HAP-1 (cell line): ENCODE data around the gene POGK.
"Not testable (repeated sequence)": the region's sequence is repeated elsewhere in the genome, so short reads cannot be mapped to it uniquely, and the experiment has no call there.

Source experiments
- DNase-seq, 2 experiments: peaks; one replicate each; pipeline ENCODE4 v3.0.0-alpha.2; 2016 to 2020; ENCODE audit warnings: low spot score in 2 of 2
- H3K27me3 ChIP-seq: fragments of 250-450 bp; sonication (Bioruptor Pico); 2 replicates; pipeline ENCODE4 v1.5.1; 2020; ENCODE audit warnings: low read depth, mild to moderate bottlenecking, moderate library complexity
- H3K36me3 ChIP-seq: fragments of 250-450 bp; sonication (Bioruptor Pico); replicated peaks from 2 replicates; pipeline ENCODE4 v1.5.1; 2020; ENCODE audit warnings: mild to moderate bottlenecking
- H3K4me1 ChIP-seq: fragments of 250-450 bp; sonication (Bioruptor Pico); 2 replicates; pipeline ENCODE4 v1.5.1; 2020; ENCODE audit warnings: mild to moderate bottlenecking
- H3K4me3 ChIP-seq: fragments of 250-450 bp; sonication (Bioruptor Pico); 2 replicates; pipeline ENCODE4 v1.5.1; 2020; ENCODE audit warnings: mild to moderate bottlenecking, moderate library complexity
- H3K9me3 ChIP-seq: fragments of 250-450 bp; sonication (Bioruptor Pico); 2 replicates; pipeline ENCODE4 v1.5.1; 2020; ENCODE audit warnings: mild to moderate bottlenecking, moderate library complexity
- in situ Hi-C: fragments of 300-500 bp; cut with MboI; formaldehyde crosslinking; loops from 3 replicates; pipeline ENCODE4 v1.14.3; 2020; ENCODE audit warnings: low sequenced_read_pairs, inconsistent platforms, mixed read lengths

POGK gene, protein sequence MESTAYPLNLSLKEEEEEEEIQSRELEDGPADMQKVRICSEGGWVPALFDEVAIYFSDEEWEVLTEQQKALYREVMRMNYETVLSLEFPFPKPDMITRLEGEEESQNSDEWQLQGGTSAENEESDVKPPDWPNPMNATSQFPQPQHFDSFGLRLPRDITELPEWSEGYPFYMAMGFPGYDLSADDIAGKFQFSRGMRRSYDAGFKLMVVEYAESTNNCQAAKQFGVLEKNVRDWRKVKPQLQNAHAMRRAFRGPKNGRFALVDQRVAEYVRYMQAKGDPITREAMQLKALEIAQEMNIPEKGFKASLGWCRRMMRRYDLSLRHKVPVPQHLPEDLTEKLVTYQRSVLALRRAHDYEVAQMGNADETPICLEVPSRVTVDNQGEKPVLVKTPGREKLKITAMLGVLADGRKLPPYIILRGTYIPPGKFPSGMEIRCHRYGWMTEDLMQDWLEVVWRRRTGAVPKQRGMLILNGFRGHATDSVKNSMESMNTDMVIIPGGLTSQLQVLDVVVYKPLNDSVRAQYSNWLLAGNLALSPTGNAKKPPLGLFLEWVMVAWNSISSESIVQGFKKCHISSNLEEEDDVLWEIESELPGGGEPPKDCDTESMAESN

DNA sequence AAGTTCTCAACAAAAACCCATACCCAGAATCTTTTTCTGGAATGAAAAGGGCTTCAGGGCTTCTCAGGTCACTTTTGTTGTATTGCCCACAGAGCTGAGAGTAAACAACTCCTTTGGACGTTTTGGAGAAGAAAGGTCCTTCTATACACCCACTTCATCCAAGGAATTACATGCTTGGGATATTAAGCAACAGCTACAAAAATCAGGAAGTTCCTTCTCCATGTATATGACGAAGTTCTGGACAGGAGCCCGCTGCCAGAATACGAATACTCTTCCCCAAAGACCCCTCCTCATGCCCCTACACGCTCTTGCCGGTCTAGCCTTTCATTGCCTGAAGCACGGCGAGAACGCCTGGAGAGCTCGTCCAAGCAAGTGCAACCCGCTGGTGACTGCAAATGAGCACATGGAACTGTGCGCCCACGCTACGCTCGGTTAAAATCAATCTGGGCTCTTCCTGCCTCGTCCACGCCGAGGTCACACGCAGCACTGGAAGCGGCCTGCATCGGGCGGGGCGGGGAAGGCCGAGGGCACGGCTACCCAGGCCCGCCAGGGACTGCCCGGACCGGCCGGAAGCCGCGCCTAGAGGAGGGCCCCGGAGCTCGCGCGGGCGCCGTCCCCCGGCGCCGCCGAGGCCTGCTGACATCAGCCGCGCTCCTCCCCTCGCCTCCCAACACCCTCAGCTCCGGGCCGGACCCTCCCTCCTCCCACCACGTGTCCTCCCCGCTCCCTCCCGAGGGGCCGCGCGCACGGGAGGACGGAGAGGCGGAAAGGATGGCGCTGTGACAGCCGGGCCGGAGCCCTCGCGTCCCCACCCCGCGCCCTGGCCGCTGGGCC lies at the start of gene POGK:
POGK (plus strand) TSS at position 710 of the 834 bp plus-strand sequence. CDS start 1,482 bp downstream, outside the sequence.
- peaks cover 33% of the 10 kb centered on the region for H3K36me3 ChIP-seq
- DNase-seq, result peak; percentile 74 to 91
- H3K9me3 ChIP-seq, result no peaks in the 10 kb centered on the region
- in situ Hi-C loops, result no loop called here
- H3K4me1 ChIP-seq, result peaks cover 20% of the 10 kb centered on the region
- peak within 1 kb of the TSS; percentile 50 for H3K4me3 ChIP-seq
- peaks cover 5% of the 10 kb centered on the region; the same call in 1 of the 2 replicates for H3K27me3 ChIP-seq

DNA sequence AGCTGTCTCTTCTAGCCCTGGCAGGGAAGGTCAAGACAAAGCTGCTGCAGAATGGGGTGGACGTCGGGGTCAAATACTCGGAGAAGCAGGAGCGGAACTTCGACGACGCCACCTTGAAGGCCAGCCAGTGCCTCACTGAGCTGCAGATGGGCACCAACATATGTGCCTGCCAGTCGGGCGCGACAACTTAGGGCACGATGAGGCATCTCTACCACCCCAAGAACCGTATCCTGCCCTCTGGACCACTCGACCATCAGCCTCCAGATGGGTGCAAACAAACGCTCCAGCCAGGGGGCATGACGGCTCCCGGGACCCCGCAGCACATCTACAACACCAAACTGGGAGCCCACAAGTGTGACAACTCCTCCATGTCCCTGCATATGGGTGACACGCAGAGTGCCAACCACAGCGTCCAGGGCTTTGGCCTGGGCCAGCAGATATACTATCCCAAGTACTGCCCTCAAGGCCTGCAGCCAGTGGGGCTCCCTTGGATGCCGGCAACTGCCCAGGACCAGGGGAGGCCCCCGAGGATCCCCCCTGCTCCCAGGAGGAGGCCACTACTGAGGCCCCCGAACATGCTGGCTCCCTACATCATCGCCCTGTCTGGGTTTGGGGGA lies 42.5 kb upstream of the POGK start:
- no peaks in the 10 kb centered on the region for H3K36me3 ChIP-seq
- no peak for DNase-seq
- in situ Hi-C loops, result no loop called here

DNA sequence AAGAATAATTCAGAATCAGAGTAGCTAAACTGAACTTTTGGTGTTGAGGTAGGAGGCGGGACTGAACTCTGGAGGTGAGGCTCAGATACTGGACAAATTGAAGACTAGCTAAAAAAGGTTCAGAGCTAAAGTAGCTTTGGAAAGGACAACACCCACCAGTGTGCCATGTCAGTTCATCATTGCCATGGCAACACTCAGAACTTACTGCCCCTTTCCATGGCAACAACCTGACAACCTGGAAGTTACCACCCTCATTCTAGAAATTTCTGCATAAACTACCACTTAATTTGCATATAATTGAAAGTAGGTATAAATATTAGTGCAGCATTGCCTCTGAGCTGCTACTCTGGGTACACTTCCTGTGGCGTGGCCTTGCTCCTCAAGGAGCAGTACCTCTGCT lies 30.3 kb upstream of the POGK start:
- H3K4me3 ChIP-seq, result no peak overlapping the region
- H3K27me3 ChIP-seq, result no peaks in the 10 kb centered on the region
- no peak for DNase-seq
- no peaks in the 10 kb centered on the region for H3K9me3 ChIP-seq
- no peaks in the 10 kb centered on the region; the same call in 1 of the 2 replicates for H3K4me1 ChIP-seq
- in situ Hi-C loops, result no loop called here
- no peaks in the 10 kb centered on the region for H3K36me3 ChIP-seq

More for the DNA sequence above, 42.5 kb upstream of the POGK start:
- no peak overlapping the region for H3K4me3 ChIP-seq
- H3K4me1 ChIP-seq, result no peaks in the 10 kb centered on the region
- H3K9me3 ChIP-seq, result no peaks in the 10 kb centered on the region
- no peaks in the 10 kb centered on the region for H3K27me3 ChIP-seq

DNA sequence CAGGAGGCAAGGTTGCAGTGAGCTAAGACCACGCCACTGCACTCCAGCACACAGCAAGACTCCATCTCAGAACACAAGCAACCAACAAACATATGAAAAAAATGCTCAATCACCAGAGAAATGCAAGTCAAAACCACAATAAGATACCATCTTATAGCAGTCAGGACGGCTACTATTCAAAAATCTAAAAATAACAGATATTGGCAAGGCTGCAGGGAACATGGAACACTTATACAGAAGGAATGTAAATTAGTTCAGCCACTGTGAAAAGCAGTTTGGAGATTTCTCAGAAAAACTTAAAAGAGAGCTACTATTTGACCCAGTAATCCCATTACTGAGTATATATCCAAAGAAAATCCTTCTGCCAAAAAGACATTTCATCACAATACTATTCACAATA lies 27.6 kb upstream of the POGK start:
- no peaks in the 10 kb centered on the region for H3K9me3 ChIP-seq
- no peak for DNase-seq
- in situ Hi-C loops, result no loop called here
- H3K4me1 ChIP-seq, result no peaks in the 10 kb centered on the region; the same call in 1 of the 2 replicates
- no peaks in the 10 kb centered on the region for H3K27me3 ChIP-seq
- no peaks in the 10 kb centered on the region for H3K36me3 ChIP-seq
- no peak overlapping the region for H3K4me3 ChIP-seq

DNA sequence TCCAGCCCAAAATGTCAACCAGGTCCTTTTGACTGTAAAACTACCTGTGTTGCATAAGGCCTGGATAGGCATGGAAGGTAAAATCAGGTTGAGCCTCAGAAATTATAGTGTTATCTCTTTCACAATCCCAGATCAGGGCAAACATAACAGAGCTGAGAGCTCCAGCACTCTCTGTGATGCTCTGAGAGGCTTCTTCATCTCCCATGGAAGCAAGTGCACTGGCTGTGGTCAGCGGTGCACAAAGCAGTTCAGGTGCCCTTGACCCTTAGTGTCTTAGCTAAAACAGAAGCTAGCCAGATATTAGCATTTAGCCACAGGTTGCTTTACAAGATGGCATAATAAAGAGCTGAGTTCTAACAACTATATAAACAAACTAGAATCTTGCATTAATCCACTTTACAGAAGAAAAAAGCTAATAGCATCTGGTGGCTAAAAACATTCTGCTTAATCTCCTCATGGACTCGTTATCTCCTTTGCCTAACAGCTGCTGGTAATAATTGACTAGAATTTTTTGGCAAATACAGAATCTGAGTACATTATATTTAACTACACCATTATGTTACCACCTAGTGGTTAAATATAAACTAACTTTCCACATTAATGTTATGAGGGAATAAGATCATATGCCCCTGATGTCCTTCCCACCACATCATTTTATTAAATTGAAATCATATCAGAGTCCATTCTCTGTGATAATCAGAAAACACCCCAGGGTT lies 25.6 kb upstream of the POGK start:
- Histone ChIP-seq H3K4me1 (no peaks in the 10 kb centered on the region), H3K9me3 (no peaks in the 10 kb centered on the region), H3K27me3 (no peaks in the 10 kb centered on the region), H3K4me3 (no peak overlapping the region), H3K36me3 (no peaks in the 10 kb centered on the region)
- no peak for DNase-seq
- in situ Hi-C loops, result no loop called here

DNA sequence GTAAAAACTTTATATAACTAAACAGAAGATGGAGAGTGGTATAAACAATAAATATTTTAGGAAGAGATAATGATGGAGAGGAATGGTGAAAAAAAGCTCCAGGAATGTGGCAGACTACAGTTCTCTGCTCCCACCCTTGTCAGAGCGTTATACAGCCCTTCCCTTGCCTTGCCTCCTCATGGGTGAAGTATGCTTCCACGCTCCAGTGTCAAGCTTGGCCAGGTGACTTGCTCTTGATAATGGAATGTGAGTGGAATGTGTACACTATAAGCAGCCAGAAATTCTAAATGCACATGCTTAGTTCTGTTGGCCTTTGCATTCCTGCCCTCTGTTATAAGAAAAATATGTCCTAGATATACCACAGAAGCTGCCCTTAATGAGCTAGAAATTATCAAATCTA lies 24.7 kb upstream of the POGK start:
- no peak overlapping the region for H3K4me3 ChIP-seq
- H3K4me1 ChIP-seq, result no peaks in the 10 kb centered on the region
- H3K36me3 ChIP-seq, result no peaks in the 10 kb centered on the region
- no peaks in the 10 kb centered on the region for H3K9me3 ChIP-seq
- no peaks in the 10 kb centered on the region for H3K27me3 ChIP-seq
- DNase-seq, result no peak
- in situ Hi-C loops, result no loop called here

DNA sequence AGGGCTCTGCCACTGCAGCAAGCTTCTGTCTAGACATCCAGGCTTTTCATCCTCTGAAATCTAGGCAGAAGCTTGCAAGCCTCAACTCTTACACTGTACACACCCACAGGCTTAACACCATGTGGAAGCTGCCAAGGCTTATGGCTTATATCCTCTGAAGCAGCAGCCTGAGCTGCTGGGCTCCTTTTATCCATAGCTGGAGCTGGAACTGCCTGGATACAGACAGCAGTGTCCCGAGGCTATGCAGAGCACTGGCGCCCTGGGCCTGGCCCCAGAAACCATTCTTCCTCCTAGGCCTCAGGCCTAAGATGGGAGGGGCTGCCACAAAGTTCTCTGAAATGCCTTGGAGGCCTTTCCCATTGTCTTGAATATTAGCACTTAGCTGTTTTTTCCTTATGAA lies 19.3 kb upstream of the POGK start:
- Histone ChIP-seq H3K4me3 (no peak overlapping the region), H3K4me1 (no peaks in the 10 kb centered on the region), H3K36me3 (no peaks in the 10 kb centered on the region), H3K27me3 (no peaks in the 10 kb centered on the region), H3K9me3 (no peaks in the 10 kb centered on the region)
- no peak for DNase-seq
- in situ Hi-C loops, result no loop called here

DNA sequence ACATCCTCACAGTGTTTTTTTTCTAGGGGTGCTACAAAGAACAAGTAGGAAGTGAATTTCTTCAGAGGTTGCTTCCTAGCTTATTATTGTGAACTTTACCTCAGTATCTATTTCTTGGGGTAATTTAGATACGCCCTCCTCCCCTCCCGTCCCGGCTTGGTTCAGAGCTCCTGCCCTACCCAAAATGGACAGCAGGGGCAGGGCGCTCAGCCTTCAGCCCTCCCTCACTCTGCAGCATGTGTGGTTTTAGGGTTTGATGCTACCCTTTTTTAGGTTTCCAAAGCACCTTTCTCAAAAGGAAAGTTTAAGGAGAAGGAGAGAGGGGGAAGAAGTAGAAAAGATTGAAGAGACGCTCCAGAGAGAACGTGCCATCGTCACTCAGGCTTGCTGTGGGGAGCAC lies 16.9 kb upstream of the POGK start:
- Histone ChIP-seq H3K27me3 (no peaks in the 10 kb centered on the region), H3K36me3 (no peaks in the 10 kb centered on the region), H3K4me1 (no peaks in the 10 kb centered on the region), H3K9me3 (no peaks in the 10 kb centered on the region), H3K4me3 (no peak overlapping the region)
- in situ Hi-C loops, result no loop called here
- no peak for DNase-seq

DNA sequence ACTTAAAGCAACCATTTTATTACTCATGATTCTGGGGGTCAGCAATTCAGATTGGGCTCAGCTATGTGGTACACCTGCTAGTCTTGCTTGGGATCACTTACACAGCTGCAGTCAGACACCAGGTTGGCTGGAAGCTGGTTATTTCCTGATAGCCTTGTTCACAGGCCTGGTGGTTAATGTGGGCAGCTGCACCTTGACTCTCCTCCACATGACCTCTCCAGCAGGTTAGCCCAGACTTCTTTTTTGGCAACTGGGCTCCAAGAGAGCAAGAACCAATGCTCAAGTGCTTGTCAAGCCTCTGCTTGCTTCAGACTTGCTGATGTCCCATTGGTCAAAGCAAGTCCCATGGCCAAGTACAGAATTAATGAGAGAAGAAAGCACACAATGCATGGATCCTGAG lies 11.8 kb upstream of the POGK start:
- in situ Hi-C loops, result no loop called here
- DNase-seq, result no peak
- no peaks in the 10 kb centered on the region; the same call in 1 of the 2 replicates for H3K27me3 ChIP-seq
- no peaks in the 10 kb centered on the region for H3K36me3 ChIP-seq
- no peak overlapping the region for H3K4me3 ChIP-seq
- H3K4me1 ChIP-seq, result no peaks in the 10 kb centered on the region
- no peaks in the 10 kb centered on the region for H3K9me3 ChIP-seq

DNA sequence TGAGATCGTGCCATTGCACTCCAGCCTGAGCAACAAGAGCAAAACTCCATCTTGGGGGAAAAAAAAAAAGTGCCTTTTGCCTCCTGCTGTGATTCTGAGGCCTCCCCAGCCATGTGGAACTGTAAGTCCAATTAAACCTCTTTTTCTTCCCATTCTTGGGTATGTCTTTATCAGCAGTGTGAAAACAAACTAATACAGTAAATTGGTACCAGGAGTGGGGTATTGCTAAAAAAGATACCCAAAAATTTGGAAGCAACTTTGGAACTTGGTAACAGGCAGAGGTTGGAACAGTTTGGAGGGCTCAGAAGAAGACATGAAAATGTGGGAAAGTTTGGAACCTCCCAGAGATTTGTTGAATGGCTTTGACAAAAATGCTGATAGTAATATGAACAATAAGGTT lies 9.5 kb upstream of the POGK start:
- in situ Hi-C loops, DNase-seq, H3K36me3 ChIP-seq, H3K4me3 ChIP-seq, H3K9me3 ChIP-seq, H3K4me1 ChIP-seq: not testable (repeated sequence)
- H3K27me3 ChIP-seq, result peaks cover 15% of the 10 kb centered on the region; the same call in 1 of the 2 replicates

DNA sequence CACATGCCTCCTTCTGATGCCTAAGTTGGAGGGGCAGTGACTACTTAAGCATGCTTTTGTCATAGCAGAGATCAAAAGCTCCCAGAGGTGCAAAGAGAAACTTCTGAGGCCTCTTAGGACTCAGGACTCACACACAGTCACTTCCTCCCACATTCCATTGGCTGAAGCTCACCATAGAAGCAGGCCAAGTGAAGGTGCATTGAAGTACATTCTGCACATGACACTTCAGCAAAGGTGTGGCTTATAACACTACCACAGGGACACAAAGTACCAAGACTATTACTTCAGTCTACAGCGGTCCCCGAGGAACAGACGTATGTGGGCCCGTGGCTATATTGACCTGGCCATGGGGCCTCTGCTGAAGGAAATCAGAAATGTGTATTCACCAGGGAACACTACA lies 2.5 kb upstream of the POGK start:
- in situ Hi-C loops, result no loop called here
- Histone ChIP-seq H3K9me3 (no peaks in the 10 kb centered on the region), H3K36me3 (peaks cover 10% of the 10 kb centered on the region), H3K4me3 (no peak overlapping the region), H3K4me1 (peaks cover 20% of the 10 kb centered on the region), H3K27me3 (peaks cover 15% of the 10 kb centered on the region; the same call in 1 of the 2 replicates)
- no peak for DNase-seq

DNA sequence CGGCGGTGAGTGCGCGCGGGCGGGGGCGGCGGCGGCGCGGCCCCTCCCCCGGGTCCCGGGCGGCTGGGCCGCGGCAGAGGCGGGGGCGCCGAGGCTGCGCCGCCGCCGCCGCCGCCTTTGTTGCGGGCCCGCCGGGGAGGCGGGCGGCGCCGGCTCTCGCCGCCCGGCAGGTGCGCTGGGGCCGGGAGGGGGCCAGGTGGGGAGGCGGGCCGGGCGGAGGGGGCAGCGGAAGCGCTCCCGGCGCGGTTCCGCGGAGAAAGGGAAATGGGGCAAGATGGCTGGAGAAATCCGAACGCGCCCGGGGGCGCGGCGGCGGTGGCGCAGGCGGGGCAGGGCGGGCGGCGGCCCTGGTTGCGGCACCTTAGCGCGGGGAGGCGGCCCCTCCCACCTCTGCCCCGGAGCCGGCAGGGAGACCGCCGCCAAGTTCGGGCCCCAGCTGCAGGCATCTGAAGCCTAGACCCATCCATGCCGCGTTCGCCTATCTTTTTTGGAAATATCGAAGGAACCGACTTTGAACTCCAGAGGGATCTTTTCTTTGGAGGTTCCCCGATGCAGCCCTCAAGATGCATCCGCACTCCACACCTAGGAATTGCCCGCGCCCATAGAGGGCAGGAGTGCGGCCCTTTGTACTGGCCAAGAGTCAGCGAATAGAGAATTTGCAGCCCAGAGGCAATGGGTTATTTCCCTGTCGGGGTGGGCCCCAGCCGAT lies 479 bp downstream of the POGK start:
- Histone ChIP-seq H3K9me3 (no peaks in the 10 kb centered on the region), H3K36me3 (peaks cover 40% of the 10 kb centered on the region), H3K4me1 (peaks cover 20% of the 10 kb centered on the region), H3K4me3 (peak overlapping the region; percentile 50), H3K27me3 (no peaks in the 10 kb centered on the region; the same call in 1 of the 2 replicates)
- DNase-seq, result peak; percentile 41 to 72
- in situ Hi-C loops, result no loop called here
